Gastrocnemius medialis (tissue), 4 donors: ENCODE data around the gene VIM. TPM values are rescaled to one million over a fixed set of nuclear protein-coding genes. Genes with fewer than 3 reads are reported as not detected.

Source experiments
- ATAC-seq, 2 donors: fragments of 150-250 bp; one replicate each; pipeline ENCODE4 v1.9.1; 2016
- DNase-seq, 2 donors: peaks; one replicate each; pipeline ENCODE4 v3.0.0-alpha.2; 2019
- H3K27ac ChIP-seq, 4 donors: fragments of 200-600 bp; sonication (generic); 1 replicate in 1 of 4; 2 replicates in 3 of 4; pipeline ENCODE4 v1.5.1; 2016 to 2018; ENCODE audit warnings: mild to moderate bottlenecking in 2 of 4, moderate library complexity in 1 of 4
- H3K27me3 ChIP-seq, 3 donors: fragments of 200-600 bp; sonication (generic) in 2 of 3; 1 replicate in 1 of 3; 2 replicates in 2 of 3; pipeline versions ENCODE4 v1.5.1 to v1.6.0; 2016 to 2019; ENCODE audit warnings: mild to moderate bottlenecking in 1 of 3, moderate library complexity in 1 of 3
- H3K36me3 ChIP-seq, 2 donors: fragments of 200-600 bp; sonication (generic) in 1 of 2; one replicate each; pipeline ENCODE4 v1.5.1; 2017 to 2018
- H3K4me1 ChIP-seq, 2 donors: fragments of 200-600 bp; sonication (generic) in 1 of 2; one replicate each; pipeline ENCODE4 v1.5.1; 2016 to 2017; ENCODE audit warnings: mild to moderate bottlenecking in 2 of 2
- H3K4me3 ChIP-seq, 4 donors: fragments of 200-600 bp; sonication (generic) in 3 of 4; 1 replicate in 1 of 4; 2 replicates in 3 of 4; pipeline ENCODE4 v1.5.1; 2016 to 2019; ENCODE audit warnings: mild to moderate bottlenecking in 2 of 4
- H3K9me3 ChIP-seq, 3 donors: fragments of 200-600 bp; sonication (generic) in 2 of 3; 1 replicate in 1 of 3; 2 replicates in 2 of 3; pipeline ENCODE4 v1.5.1; 2016 to 2019
- CTCF ChIP-seq, 5 experiments: fragments of 450-650 bp in 3 of 5; fragments of 200-600 bp in 2 of 5; sonication (generic) in 2 of 5; IDR thresholded peaks in 4 of 5; conservative IDR thresholded peaks in 1 of 5; 1 replicate in 4 of 5; 2 replicates in 1 of 5; pipeline ENCODE4 v1.5.1; 2016 to 2019; ENCODE audit warnings: antibody characterized with exemption in 5 of 5, mild to moderate bottlenecking in 3 of 5, moderate library complexity in 3 of 5
- POLR2A ChIP-seq, 2 donors: fragments of 450-650 bp; IDR thresholded peaks; one replicate each; pipeline ENCODE4 v1.6.1; 2017; ENCODE audit warnings: antibody characterized with exemption in 2 of 2, mild to moderate bottlenecking in 2 of 2, moderate library complexity in 2 of 2
- in situ Hi-C, 4 donors: fragments of 200-750 bp; cut with MboI; loops; one replicate each; pipeline versions ENCODE4 v1.15.0 to v1.8.0; 2017; ENCODE audit warnings: low sequenced_read_pairs in 4 of 4
- intact Hi-C: fragments of 100-400 bp; cut with DNase I; formaldehyde crosslinking; loops from one replicate; pipeline ENCODE4 v1.15.1; 2023; ENCODE audit warnings: low total_unique reads
- total RNA-seq, 4 donors: library from RNA; depleted of rRNA; stranded (reverse); fragments of >200 nt; gene quantifications; one replicate each; pipeline versions ENCODE4 v1.1.0 to v1.2.3, GENCODE V29; 2016

Gene VIM
- total RNA-seq, 4 donors from 2014 or later: 355 to 835 (median 589) TPM

DNA sequence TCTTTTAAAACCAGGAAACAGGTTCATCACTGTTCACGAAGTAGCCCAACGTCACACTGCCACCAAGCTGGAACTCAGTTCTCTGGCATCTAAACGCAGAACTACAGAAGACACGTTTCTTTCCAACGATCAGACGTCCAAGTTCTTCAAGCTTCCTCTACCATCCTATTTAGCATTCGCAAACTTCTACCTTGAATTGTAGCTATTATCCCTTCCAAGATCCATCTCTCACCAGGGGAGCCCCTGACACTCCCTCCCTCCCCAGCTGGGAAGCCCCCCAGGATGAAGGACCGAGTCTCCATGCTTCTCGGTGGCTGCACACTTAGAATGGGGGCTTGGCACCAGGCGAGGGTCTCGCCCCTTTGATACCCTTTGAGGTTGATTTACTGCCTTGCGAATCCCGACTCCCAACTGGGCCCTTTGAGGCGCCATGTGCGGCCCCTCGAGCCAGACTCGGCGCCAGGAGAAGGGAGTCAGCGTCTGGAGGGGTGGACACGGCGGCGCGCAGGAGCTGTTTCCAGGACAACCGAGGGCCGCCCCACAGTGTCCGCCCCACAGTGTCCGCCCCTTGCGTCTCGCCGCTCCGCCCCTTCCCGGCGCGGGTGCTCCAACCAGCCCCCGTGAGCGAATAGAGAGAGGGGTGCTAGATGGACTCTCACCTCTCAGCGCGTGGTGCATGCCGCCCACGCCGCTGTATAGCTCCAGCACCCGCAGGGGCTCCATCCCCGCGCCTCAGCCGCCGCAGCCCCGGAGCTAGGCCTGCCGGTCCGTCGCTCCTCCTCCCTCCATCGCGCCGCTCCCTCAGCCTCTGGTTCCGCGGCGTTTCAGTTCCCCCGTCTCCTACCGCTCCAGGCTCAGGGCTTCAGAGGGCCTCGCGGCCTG, 26.9 kb upstream of the VIM start, which contains the start of gene TRDMT1:
Gene TRDMT1 (minus strand): TSS at position 761 of the 882 bp plus-strand sequence. CDS start 38 bp downstream, at position 723.
- peak; percentile 66 to 73 for DNase-seq
- peak within 1 kb of the TSS; percentile 83 to 93 (median 90) for H3K4me3 ChIP-seq
- intact Hi-C loops (loop anchor here (1.0 to 5.0 kb wide), 2 partner anchors 27 to 384 kb away; partner anchors contain the start of genes RSU1 and VIM), in situ Hi-C loops (no loop called here)
- no peaks in the 10 kb centered on the region for H3K9me3 ChIP-seq
- ATAC-seq: peak; percentile 94 to 96
- H3K27ac ChIP-seq: peak within 1 kb of the TSS; percentile 78 to 88 (median 86)
- H3K4me1 ChIP-seq: peaks cover 9 to 18% of the 10 kb centered on the region in 2 donors
- H3K27me3 ChIP-seq: no peaks in the 10 kb centered on the region
- H3K36me3 ChIP-seq: no peaks in the 10 kb centered on the region
- TF ChIP-seq POLR2A (IDR thresholded peaks at IDR 0.05): peak; percentile 38 to 40
- TF ChIP-seq CTCF (IDR thresholded peaks at IDR 0.05 in 4 of 5, conservative IDR thresholded peaks at IDR 0.05 in 1 of 5): peak in 1 of 5 experiments; percentile 29

GRCh38 chr10:17201794-17202116, 26.3 kb upstream of the VIM start:
- Histone ChIP-seq H3K27me3 (no peaks in the 10 kb centered on the region), H3K4me3 (peak overlapping the region; percentile 83 to 93 (median 90)), H3K27ac (peak overlapping the region; percentile 78 to 88 (median 86)), H3K36me3 (no peaks in the 10 kb centered on the region), H3K9me3 (no peaks in the 10 kb centered on the region), H3K4me1 (peaks cover 9 to 18% of the 10 kb centered on the region in 2 donors)
- DNase-seq: no peak
- TF ChIP-seq POLR2A (IDR thresholded peaks at IDR 0.05) (no peak), CTCF (IDR thresholded peaks at IDR 0.05 in 4 of 5, conservative IDR thresholded peaks at IDR 0.05 in 1 of 5) (no peak)
- in situ Hi-C loops (no loop called here), intact Hi-C loops (loop anchor here (1.0 to 5.0 kb wide), 2 partner anchors 27 to 384 kb away; partner anchors contain the start of genes RSU1 and VIM)
- ATAC-seq: no peak

DNA sequence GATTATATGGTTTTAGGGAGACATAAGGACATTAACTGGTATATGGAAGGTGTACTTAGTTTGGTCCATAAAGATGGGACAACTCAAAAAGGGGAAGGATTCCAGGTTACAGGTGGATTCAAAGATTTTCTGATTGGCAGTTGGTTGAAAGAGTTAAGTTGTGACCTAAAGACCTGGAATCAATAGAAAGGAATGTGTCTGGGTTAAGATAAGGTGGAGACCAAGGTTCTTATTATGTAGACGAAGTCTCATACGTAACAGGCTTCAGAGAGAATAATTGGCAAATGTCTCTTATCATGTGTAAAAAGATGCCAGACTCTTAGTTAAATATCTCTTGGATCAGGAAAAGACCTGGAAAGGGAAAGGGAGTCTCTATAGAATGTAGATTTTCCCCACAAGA, 25.5 kb upstream of the VIM start:
- H3K4me1 ChIP-seq: peaks cover 9 to 18% of the 10 kb centered on the region in 2 donors
- H3K9me3 ChIP-seq: no peaks in the 10 kb centered on the region
- H3K4me3 ChIP-seq: no peak overlapping the region
- TF ChIP-seq POLR2A (IDR thresholded peaks at IDR 0.05): no peak
- TF ChIP-seq CTCF (IDR thresholded peaks at IDR 0.05 in 4 of 5, conservative IDR thresholded peaks at IDR 0.05 in 1 of 5): no peak
- ATAC-seq (no peak), DNase-seq (no peak)
- no peaks in the 10 kb centered on the region for H3K27me3 ChIP-seq
- in situ Hi-C loops: no loop called here
- H3K27ac ChIP-seq: no peak overlapping the region
- H3K36me3 ChIP-seq: no peaks in the 10 kb centered on the region
- intact Hi-C loops: loop anchor here (5.0 kb wide), 1 partner anchor 385 kb away; the partner anchor contains the start of gene RSU1

DNA sequence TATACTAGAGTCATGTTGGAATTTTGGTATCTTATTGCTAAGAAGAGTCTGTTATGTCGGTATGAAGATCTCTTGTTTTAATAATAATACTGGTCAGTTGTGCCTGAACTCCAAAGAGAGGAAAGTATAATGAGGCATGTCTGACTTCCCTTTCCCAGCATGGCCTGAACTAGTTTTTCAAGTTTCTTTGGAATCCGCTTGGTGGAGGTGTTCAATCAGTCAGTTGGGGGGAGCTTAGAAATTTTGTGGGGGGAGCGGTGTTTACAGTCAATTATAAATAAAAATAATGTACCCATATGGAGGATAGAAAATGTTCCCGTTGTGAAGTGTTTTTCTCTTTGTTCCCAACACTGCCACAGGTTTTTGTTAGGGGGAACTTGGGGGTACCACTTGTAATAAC, 25.0 kb upstream of the VIM start:
- no peak for ATAC-seq
- in situ Hi-C loops: no loop called here
- H3K27ac ChIP-seq: no peak overlapping the region

More for the DNA sequence above, 25.0 kb upstream of the VIM start:
- Histone ChIP-seq H3K9me3 (no peaks in the 10 kb centered on the region), H3K36me3 (no peaks in the 10 kb centered on the region), H3K4me1 (peaks cover 9 to 18% of the 10 kb centered on the region in 2 donors), H3K4me3 (no peak overlapping the region), H3K27me3 (no peaks in the 10 kb centered on the region)
- TF ChIP-seq CTCF (IDR thresholded peaks at IDR 0.05 in 4 of 5, conservative IDR thresholded peaks at IDR 0.05 in 1 of 5) (no peak), POLR2A (IDR thresholded peaks at IDR 0.05) (no peak)
- intact Hi-C loops: loop anchor here (5.0 kb wide), 1 partner anchor 386 kb away; the partner anchor contains the start of gene RSU1
- DNase-seq: no peak
